Prostate gland (tissue), 2 donors: ENCODE data around the gene ABCA1.

Source experiments
- POLR2A ChIP-seq: fragments of 450-650 bp; IDR thresholded peaks from one replicate; pipeline ENCODE4 v1.6.1; 2016; ENCODE audit warnings: antibody characterized with exemption, mild to moderate bottlenecking
- TF ChIP-seq, protein P1 (sequence below), 4 experiments: fragments of 200-600 bp in 2 of 4; fragments of 450-650 bp in 2 of 4; sonication (generic) in 2 of 4; IDR thresholded peaks; 1 replicate in 3 of 4; 2 replicates in 1 of 4; pipeline ENCODE4 v1.5.1; 2016 to 2019; ENCODE audit warnings: antibody characterized with exemption in 4 of 4, mild to moderate bottlenecking in 2 of 4, moderate library complexity in 2 of 4

DNA sequence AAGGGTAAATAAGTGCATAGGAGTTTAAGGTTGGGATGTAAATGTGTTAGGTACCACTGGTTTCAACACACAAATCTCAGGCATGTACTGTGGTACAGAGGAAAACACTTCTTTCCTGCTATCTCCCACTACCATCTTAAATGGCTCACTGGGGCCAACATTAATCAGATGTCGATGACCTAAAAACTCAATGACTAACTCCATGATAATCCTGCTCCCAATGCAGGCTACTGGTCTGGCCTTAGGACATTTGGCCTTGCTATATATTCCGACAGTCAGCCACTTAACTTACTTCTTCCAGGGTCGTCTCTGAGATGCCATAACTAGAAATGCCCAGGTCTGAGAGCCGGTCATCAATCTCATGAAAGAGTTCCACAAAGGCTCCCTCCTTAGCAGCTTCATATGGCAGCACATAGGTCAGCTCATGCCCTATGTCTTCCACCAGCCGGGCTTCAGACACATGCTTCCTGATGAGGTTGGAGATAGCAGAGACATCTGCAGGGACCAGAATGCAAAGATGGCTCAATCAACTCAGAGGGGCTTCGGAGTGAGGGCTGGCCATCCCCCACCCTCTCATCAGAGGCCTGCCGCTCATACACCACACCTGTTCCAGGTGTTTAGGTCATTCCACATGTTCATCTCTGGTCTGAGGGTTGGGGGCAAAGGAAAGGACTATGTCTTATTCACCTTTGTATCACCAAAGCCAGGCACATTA lies 111.9 kb downstream of the ABCA1 start:
- no peak for TF ChIP-seq POLR2A
- TF ChIP-seq, protein P1, sequence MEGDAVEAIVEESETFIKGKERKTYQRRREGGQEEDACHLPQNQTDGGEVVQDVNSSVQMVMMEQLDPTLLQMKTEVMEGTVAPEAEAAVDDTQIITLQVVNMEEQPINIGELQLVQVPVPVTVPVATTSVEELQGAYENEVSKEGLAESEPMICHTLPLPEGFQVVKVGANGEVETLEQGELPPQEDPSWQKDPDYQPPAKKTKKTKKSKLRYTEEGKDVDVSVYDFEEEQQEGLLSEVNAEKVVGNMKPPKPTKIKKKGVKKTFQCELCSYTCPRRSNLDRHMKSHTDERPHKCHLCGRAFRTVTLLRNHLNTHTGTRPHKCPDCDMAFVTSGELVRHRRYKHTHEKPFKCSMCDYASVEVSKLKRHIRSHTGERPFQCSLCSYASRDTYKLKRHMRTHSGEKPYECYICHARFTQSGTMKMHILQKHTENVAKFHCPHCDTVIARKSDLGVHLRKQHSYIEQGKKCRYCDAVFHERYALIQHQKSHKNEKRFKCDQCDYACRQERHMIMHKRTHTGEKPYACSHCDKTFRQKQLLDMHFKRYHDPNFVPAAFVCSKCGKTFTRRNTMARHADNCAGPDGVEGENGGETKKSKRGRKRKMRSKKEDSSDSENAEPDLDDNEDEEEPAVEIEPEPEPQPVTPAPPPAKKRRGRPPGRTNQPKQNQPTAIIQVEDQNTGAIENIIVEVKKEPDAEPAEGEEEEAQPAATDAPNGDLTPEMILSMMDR (IDR thresholded peaks at IDR 0.05): no peak
